H9 (cell line): ENCODE results near the gene OPALIN. TPM values are rescaled to one million over a fixed set of nuclear protein-coding genes. Genes with fewer than 3 reads are reported as not detected.

ENCODE experiments used
- DNase-seq: peaks from one replicate; pipeline ENCODE4 v3.0.0-alpha.2; 2017
- H2AFZ ChIP-seq: one replicate; pipeline ENCODE4 v1.6.1; 2013; ENCODE audit warnings: mild to moderate bottlenecking, low read length, control low read depth, moderate library complexity
- H2AK5ac ChIP-seq: 2 replicates; pipeline ENCODE4 v1.6.1; 2013; ENCODE audit warnings: low read length, control low read depth, mixed read lengths; ENCODE audit not compliant: insufficient read length
- H2BK120ac ChIP-seq: one replicate; pipeline ENCODE4 v1.6.1; 2013; ENCODE audit warnings: low read depth, mild to moderate bottlenecking, low read length, control low read depth, inconsistent platforms; ENCODE audit not compliant: poor library complexity, severe bottlenecking
- H2BK12ac ChIP-seq: 2 replicates; pipeline ENCODE4 v1.6.1; 2013; ENCODE audit warnings: low read length, control low read depth, mixed read lengths, low read depth; ENCODE audit not compliant: insufficient read length
- H2BK15ac ChIP-seq: 2 replicates; pipeline ENCODE4 v1.6.1; 2013; ENCODE audit warnings: low read depth, low read length, control low read depth
- H2BK20ac ChIP-seq: one replicate; pipeline ENCODE4 v1.6.1; 2013; ENCODE audit warnings: low read depth, mild to moderate bottlenecking, low read length, control low read depth, inconsistent platforms; ENCODE audit not compliant: poor library complexity, severe bottlenecking
- H2BK5ac ChIP-seq: 2 replicates; pipeline ENCODE4 v1.6.1; 2013; ENCODE audit warnings: low read length, control low read depth, mixed read lengths; ENCODE audit not compliant: insufficient read length
- H3K14ac ChIP-seq: 2 replicates; pipeline ENCODE4 v1.6.1; 2013; ENCODE audit warnings: low read length, control low read depth; ENCODE audit not compliant: insufficient read depth
- H3K18ac ChIP-seq: 2 replicates; pipeline ENCODE4 v1.6.1; 2013; ENCODE audit warnings: low read depth, mild to moderate bottlenecking, mixed read lengths, low read length, control low read depth; ENCODE audit not compliant: insufficient read length
- H3K23ac ChIP-seq: 2 replicates; pipeline ENCODE4 v1.6.1; 2013; ENCODE audit warnings: low read length, control low read depth, mixed read lengths, low read depth; ENCODE audit not compliant: insufficient read length
- H3K23me2 ChIP-seq: 2 replicates; pipeline ENCODE4 v1.6.1; 2013; ENCODE audit warnings: low read depth, mild to moderate bottlenecking, mixed read lengths, low read length, control low read depth; ENCODE audit not compliant: insufficient read length, poor library complexity, severe bottlenecking
- H3K27ac ChIP-seq: 2 replicates; pipeline ENCODE4 v1.5.1; 2013; ENCODE audit warnings: low read length, control low read depth, mixed read lengths, low read depth; ENCODE audit not compliant: insufficient read length
- H3K27me3 ChIP-seq: 2 replicates; pipeline ENCODE4 v1.6.1; 2013; ENCODE audit warnings: low read length, control low read depth, inconsistent platforms; ENCODE audit not compliant: insufficient read depth
- H3K4ac ChIP-seq: 2 replicates; pipeline ENCODE4 v1.6.1; 2013; ENCODE audit warnings: low read depth, mild to moderate bottlenecking, control low read depth, inconsistent platforms, low read length, moderate library complexity
- H3K4me1 ChIP-seq: 2 replicates; pipeline ENCODE4 v1.6.1; 2013; ENCODE audit warnings: low read length, control low read depth, inconsistent platforms; ENCODE audit not compliant: insufficient read depth
- H3K4me2 ChIP-seq: 2 replicates; pipeline ENCODE4 v1.6.1; 2013; ENCODE audit warnings: low read length, control low read depth, mixed read lengths; ENCODE audit not compliant: insufficient read length, insufficient read depth
- H3K56ac ChIP-seq: 2 replicates; pipeline ENCODE4 v1.6.1; 2013; ENCODE audit warnings: low read depth, mild to moderate bottlenecking, mixed read lengths, low read length, control low read depth; ENCODE audit not compliant: insufficient read length
- H3K79me1 ChIP-seq: 2 replicates; pipeline ENCODE4 v1.6.1; 2013; ENCODE audit warnings: low read depth, mild to moderate bottlenecking, moderate library complexity, low read length, control low read depth, inconsistent platforms; ENCODE audit not compliant: insufficient read depth, poor library complexity, severe bottlenecking
- H3K79me2 ChIP-seq: 2 replicates; pipeline ENCODE4 v1.6.1; 2013; ENCODE audit warnings: low read length, control low read depth, inconsistent platforms; ENCODE audit not compliant: insufficient read depth
- H3K9ac ChIP-seq: 2 replicates; pipeline ENCODE4 v1.6.1; 2013; ENCODE audit warnings: low read length, control low read depth, mixed read lengths; ENCODE audit not compliant: insufficient read length; ENCODE audit errors: extremely low read depth
- H3K9me3 ChIP-seq: one replicate; pipeline ENCODE4 v1.6.1; 2013; ENCODE audit warnings: low read depth, low read length, inconsistent platforms; ENCODE audit not compliant: control insufficient read depth
- H3T11ph ChIP-seq: one replicate; pipeline ENCODE4 v1.6.1; 2013; ENCODE audit warnings: mild to moderate bottlenecking, low read length, control low read depth, inconsistent platforms
- H4K20me1 ChIP-seq: one replicate; pipeline ENCODE4 v1.6.1; 2013; ENCODE audit not compliant: control insufficient read depth, insufficient read length, insufficient read depth
- H4K5ac ChIP-seq: 2 replicates; pipeline ENCODE4 v1.6.1; 2013; ENCODE audit warnings: low read depth, mild to moderate bottlenecking, mixed read lengths, low read length, control low read depth; ENCODE audit not compliant: insufficient read length
- H4K8ac ChIP-seq: replicated peaks from 2 replicates; pipeline ENCODE4 v1.6.1; 2013; ENCODE audit warnings: low read length, control low read depth, mixed read lengths, low read depth; ENCODE audit not compliant: insufficient read length
- H4K91ac ChIP-seq: 2 replicates; pipeline ENCODE4 v1.6.1; 2013; ENCODE audit warnings: low read depth, mild to moderate bottlenecking, moderate library complexity, mixed read lengths, low read length, control low read depth; ENCODE audit not compliant: insufficient read length
- H3K27ac Mint-ChIP-seq, 3 experiments: 2 replicates in 2 of 3; 3 replicates in 1 of 3; pipeline ENCODE4 v1.8.0; 2020 to 2021; ENCODE audit warnings: mixed read lengths in 3 of 3, mild to moderate bottlenecking in 1 of 3, moderate library complexity in 1 of 3
- H3K27me3 Mint-ChIP-seq: 2 replicates; pipeline ENCODE4 v1.8.0; 2021; ENCODE audit warnings: low read depth, mild to moderate bottlenecking, moderate library complexity, mixed read lengths
- H3K36me3 Mint-ChIP-seq, 3 experiments: 2 replicates in 2 of 3; 3 replicates in 1 of 3; pipeline ENCODE4 v1.8.0; 2020 to 2021; ENCODE audit warnings: low read depth in 3 of 3, mixed read lengths in 3 of 3; ENCODE audit not compliant: insufficient read depth in 1 of 3
- H3K4me1 Mint-ChIP-seq, 2 experiments: 2 replicates each; pipeline ENCODE4 v1.8.0; 2020; ENCODE audit warnings: mixed read lengths in 2 of 2
- H3K4me3 Mint-ChIP-seq, 2 experiments: 2 replicates in 1 of 2; 3 replicates in 1 of 2; pipeline ENCODE4 v1.8.0; 2020 to 2021; ENCODE audit warnings: mild to moderate bottlenecking in 2 of 2, mixed read lengths in 2 of 2, moderate library complexity in 1 of 2
- H3K9me3 Mint-ChIP-seq, 2 experiments: 2 replicates in 1 of 2; 3 replicates in 1 of 2; pipeline ENCODE4 v1.8.0; 2020; ENCODE audit warnings: mild to moderate bottlenecking in 2 of 2, mixed read lengths in 2 of 2, moderate library complexity in 1 of 2
- WGBS: extraction: QIAGEN DNeasy Blood & Tissue Kit; methylation state at CpG from one replicate; pipeline ENCODE4 v1.1.7; 2013; ENCODE audit warnings: missing lambda C conversion rate, low lambda C conversion rate, mixed read lengths; ENCODE audit not compliant: insufficient read length; ENCODE audit errors: extremely low coverage; 5-methylcytosine and 5-hydroxymethylcytosine counted together
- total RNA-seq: library from RNA; stranded (reverse); gene quantifications from 2 replicates; pipeline ENCODE4 v1.2.1, GENCODE V29; 2021
- TF ChIP-seq, protein P1 (sequence below): fragments of 200-600 bp; sonication (generic); conservative IDR thresholded peaks from 3 replicates; pipeline ENCODE4 v1.8.0; 2021; ENCODE audit warnings: antibody characterized with exemption, mild to moderate bottlenecking

The OPALIN gene
- total RNA-seq, 1 experiment from 2014 or later = not detected

- no peak overlapping the region for H2AK5ac ChIP-seq
- no peak overlapping the region for H3K4me3 Mint-ChIP-seq
- no peak overlapping the region for H2BK12ac ChIP-seq
- H3K23ac ChIP-seq = no peak overlapping the region
- no peak overlapping the region for H3K27ac Mint-ChIP-seq
- no peak overlapping the region for H3K4ac ChIP-seq
- no peaks in the 10 kb centered on the region for H3K9me3 ChIP-seq
- H3K27me3 Mint-ChIP-seq = no peaks in the 10 kb centered on the region
- DNase-seq = peak; percentile 49
- 0 out of 5 replicates have a peak, but pooled peaks cover 0 to 2% of the 10 kb centered on the region in 2 experiments for H3K9me3 Mint-ChIP-seq
- no peaks in the 10 kb centered on the region for H3K79me2 ChIP-seq
- no peaks in the 10 kb centered on the region; a peak in 1 of 7 replicates for H3K36me3 Mint-ChIP-seq
- H3K4me2 ChIP-seq = no peak overlapping the region
- H2AFZ ChIP-seq = peak overlapping the region; percentile 68
- H3K4me1 Mint-ChIP-seq = peaks cover 23 to 24% of the 10 kb centered on the region in 2 experiments
- no peak overlapping the region for H3K27ac ChIP-seq
- no peak overlapping the region for H3K9ac ChIP-seq
- no peak overlapping the region for H3K18ac ChIP-seq
- no peak overlapping the region for H2BK120ac ChIP-seq
- H4K91ac ChIP-seq = no peak overlapping the region
- peaks cover 2% of the 10 kb centered on the region; the same call in 1 of the 2 replicates for H3K4me1 ChIP-seq
- no peaks in the 10 kb centered on the region for H4K20me1 ChIP-seq
- H2BK5ac ChIP-seq = no peak overlapping the region
- no peaks in the 10 kb centered on the region for H3K27me3 ChIP-seq
- no peaks in the 10 kb centered on the region for H3K79me1 ChIP-seq
- no peak overlapping the region for H3K56ac ChIP-seq
- no peak overlapping the region for H2BK20ac ChIP-seq
- no CpG with 5 or more reads among the region's 5 CpGs for WGBS
- H2BK15ac ChIP-seq = no peak overlapping the region
- no peak overlapping the region for H3K14ac ChIP-seq
- H3K23me2 ChIP-seq = no peaks in the 10 kb centered on the region
- TF ChIP-seq, protein P1, sequence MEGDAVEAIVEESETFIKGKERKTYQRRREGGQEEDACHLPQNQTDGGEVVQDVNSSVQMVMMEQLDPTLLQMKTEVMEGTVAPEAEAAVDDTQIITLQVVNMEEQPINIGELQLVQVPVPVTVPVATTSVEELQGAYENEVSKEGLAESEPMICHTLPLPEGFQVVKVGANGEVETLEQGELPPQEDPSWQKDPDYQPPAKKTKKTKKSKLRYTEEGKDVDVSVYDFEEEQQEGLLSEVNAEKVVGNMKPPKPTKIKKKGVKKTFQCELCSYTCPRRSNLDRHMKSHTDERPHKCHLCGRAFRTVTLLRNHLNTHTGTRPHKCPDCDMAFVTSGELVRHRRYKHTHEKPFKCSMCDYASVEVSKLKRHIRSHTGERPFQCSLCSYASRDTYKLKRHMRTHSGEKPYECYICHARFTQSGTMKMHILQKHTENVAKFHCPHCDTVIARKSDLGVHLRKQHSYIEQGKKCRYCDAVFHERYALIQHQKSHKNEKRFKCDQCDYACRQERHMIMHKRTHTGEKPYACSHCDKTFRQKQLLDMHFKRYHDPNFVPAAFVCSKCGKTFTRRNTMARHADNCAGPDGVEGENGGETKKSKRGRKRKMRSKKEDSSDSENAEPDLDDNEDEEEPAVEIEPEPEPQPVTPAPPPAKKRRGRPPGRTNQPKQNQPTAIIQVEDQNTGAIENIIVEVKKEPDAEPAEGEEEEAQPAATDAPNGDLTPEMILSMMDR = peak; percentile 90
- H4K5ac ChIP-seq = no peak overlapping the region
- H3T11ph ChIP-seq = no peak overlapping the region
- H4K8ac ChIP-seq = no peak overlapping the region
These were observed 23.9 kb downstream of the OPALIN start for GRCh38 chr10:96334616-96335526.
